Heart left ventricle (tissue), 13 donors: ENCODE results near the gene WWOX.

ENCODE experiments used
- CTCF ChIP-seq, 12 donors: fragments of 200-600 bp; sonication (generic) in 4 of 12; IDR thresholded peaks; one replicate each; pipeline versions ENCODE4 v1.5.0 to v1.8.0; 2018 to 2022; ENCODE audit warnings: antibody characterized with exemption in 12 of 12, mild to moderate bottlenecking in 5 of 12
- POLR2A ChIP-seq, 2 donors: fragments of 450-650 bp; IDR thresholded peaks; one replicate each; pipeline ENCODE4 v1.6.1; 2017; ENCODE audit warnings: antibody characterized with exemption in 2 of 2, mild to moderate bottlenecking in 2 of 2, moderate library complexity in 2 of 2
- donor health status: ischemic (EF 13 %, LVEDD 7.1; RV severe dilation, severe dysfunction).
- donor health status: DM: no; HTN: yes; CAD: no.
- donor health status: DM: no; HTN: no; CAD: no.
- donor health status: ischemic (EF 25% LVEDD 6.9; RV normal size, moderate dysfunction).
- donor health status: ischemic (EF 25% LVEDD 5.7; RV mildly dilated, moderate dysfunction).
- donor health status: ischemic (EF 35%, LVEDD 5.7; RV mildly dilated, moderate dysfunction).
- donor health status: nonischemic (EF 11% LVEDD 7.7; RV severe dilation, severe dysfunction).
- donor health status: DM: yes; HTN: yes; CAD: no.
- donor health status: PGD.
- donor health status: ischemic (EF 29% LVEDD 5.4; RV normal size, mild dysfunction).
- donor health status: nonischemic (EF 23%, LVEDD 6.1; RV moderate dilation, normal function).

DNA sequence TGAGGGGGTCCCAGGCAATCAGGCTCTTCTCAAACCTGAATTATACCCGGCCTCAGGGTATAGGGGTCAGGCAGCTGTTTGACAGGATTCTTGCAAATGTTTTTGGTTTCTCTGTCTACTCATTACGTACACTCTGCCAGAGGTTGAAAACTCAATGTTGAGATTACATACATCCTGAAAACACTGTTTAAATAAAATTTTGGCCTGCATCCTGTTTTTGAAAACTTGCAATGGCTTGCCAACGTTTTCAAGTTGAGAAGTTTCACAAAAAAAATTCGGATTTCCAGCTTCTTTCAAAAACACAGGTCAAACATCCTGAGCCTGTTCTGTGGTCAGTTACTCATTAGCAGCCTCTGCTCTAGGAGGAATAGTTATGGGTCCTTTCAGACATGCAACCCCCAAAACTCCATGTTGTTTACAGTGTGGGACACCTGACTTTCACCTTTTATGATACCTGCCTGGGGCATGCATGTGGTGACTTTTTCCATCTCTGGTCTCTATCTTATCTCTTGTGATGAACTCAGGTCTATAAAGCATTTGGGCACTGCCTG is 577.8 kb downstream of the WWOX start:
- TF ChIP-seq CTCF (IDR thresholded peaks at IDR 0.05) (no peak), POLR2A (IDR thresholded peaks at IDR 0.05) (no peak)
